GM12872 (cell line): Measurements from ENCODE around the gene TRO.

ENCODE experiments used
- CTCF ChIP-seq: IDR thresholded peaks from 3 replicates; pipeline ENCODE4 v1.5.1; 2011; ENCODE audit warnings: low read depth, mild to moderate bottlenecking, low read length, moderate library complexity; ENCODE audit not compliant: insufficient read depth

The TRO gene

GRCh38 chrX:54934058-54934457 is 13.4 kb downstream of the TRO start:
- TF ChIP-seq CTCF, result no peak

- TF ChIP-seq CTCF, result no peak
Measured at GRCh38 chrX:54934890-54935289, 14.3 kb downstream of the TRO start.

GRCh38 chrX:54935306-54935705 is 14.7 kb downstream of the TRO start:
- no peak for TF ChIP-seq CTCF

GRCh38 chrX:54937416-54937815 is 16.8 kb downstream of the TRO start:
- no peak for TF ChIP-seq CTCF

- TF ChIP-seq CTCF, result no peak
Measured at GRCh38 chrX:54944816-54945215, 24.2 kb downstream of the TRO start.

- TF ChIP-seq CTCF, result no peak
Measured at GRCh38 chrX:54945224-54945623, 24.6 kb downstream of the TRO start.

- TF ChIP-seq CTCF, result no peak
Measured at GRCh38 chrX:54950730-54951375, 30.2 kb downstream of the TRO start.
